GM19023 (cell line): ENCODE results near the gene TUBA4B.
"Not testable (repeated sequence)": the region's sequence is repeated elsewhere in the genome, so short reads cannot be mapped to it uniquely, and the experiment has no call there.

Experiments
- ATAC-seq: cut with Tn5 transposase; IDR thresholded peaks from one replicate; pipeline ENCODE4 v1.9.1; 2021; ENCODE audit warnings: mild to moderate bottlenecking, moderate library complexity; ENCODE audit not compliant: unreplicated experiment

The TUBA4B gene

DNA sequence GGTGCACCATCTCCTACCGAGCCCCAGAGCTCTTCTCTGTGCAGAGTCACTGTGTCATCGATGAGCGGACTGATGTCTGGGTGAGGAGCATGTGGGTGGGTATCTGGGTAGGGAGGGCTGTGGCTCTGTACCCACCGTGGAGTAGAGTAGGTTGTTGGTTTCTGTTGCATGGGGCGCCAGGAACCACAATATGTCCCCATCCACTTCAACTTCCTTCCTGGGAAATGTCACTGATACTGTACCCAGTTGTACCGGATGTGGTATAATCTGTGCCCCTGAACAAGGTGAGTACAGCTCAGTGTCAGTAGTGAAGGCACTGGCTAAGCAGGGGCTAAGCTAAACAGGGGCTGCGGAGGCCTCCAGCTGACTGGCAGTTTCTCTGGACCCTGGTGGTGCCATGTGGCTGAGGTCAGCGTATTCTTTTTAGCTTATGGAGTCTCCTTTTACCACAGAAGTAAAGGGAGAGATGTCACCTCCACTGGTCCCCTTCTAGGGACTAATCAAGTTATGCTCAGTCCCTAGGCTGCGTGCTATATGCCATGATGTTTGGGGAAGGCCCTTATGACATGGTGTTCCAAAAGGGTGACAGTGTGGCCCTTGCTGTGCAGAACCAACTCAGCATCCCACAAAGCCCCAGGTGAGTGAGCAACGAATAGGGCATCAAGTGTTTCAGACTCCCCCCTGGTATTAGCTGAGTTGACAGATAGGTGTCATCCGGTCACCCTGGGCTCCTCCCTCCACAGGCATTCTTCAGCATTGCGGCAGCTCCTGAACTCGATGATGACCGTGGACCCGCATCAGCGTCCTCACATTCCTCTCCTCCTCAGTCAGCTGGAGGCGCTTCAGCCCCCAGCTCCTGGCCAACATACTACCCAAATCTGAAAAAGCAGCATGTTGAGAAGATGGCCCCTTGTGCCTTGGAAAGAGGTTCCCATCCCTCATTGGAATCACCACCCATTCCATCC lies 5.1 kb upstream of the TUBA4B start:
- ATAC-seq = no peak

DNA sequence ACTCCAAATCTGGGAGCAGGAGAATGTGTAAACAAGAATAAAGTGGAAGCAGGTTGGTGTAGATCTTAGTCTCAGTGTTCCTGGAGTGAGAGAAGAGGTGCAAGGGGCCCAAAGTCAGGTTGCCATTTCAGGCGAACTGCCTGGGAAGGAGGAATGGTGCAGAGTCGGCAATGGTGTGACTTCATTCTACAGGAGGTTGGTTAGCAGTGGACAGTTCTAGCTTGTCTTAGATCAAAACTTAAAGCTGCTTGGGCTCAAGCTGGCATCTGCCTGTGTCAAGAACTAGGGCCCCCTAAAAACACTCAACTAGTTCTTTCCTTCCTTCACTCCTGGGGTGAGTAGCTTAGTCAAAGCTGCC lies 4.2 kb upstream of the TUBA4B start:
- no peak for ATAC-seq

DNA sequence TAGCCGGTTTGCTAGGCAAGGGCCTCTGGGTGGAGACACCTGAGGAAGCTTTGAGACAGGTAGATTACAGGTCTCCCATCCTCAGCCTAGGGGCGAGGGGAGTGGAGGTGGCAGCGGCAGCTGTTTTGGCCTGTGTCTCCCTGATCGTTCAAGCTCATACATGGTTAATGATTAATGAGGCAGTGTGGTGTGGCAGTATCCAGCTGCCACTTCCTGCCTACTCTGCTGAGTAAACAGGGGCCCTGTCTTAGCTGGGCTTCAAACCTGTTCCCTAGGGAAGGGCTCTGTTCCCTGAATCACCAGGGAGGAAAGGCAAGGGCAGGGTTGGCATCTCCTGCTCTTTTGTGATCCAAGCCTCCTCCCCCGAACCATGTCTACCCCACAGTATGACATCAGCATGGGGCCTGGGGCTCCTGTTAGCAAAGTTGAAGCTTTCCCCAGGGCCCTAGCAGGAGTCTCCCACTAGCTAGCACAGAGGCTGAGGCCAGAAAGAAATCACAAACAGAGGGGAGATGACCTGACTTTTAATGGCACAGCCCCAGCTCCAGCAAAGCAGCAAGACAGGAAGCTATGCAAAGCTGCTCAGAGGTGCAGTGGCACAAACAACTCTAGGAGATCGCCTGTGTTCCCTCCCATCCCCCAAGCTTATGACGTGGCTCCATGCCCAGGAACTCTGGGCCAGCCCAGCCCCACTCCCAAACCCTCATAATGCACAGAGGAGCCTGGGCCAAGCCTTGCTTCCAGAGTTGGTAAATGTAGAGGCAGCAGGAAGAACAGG lies 3.7 kb upstream of the TUBA4B start:
- peak; percentile 34 for ATAC-seq

DNA sequence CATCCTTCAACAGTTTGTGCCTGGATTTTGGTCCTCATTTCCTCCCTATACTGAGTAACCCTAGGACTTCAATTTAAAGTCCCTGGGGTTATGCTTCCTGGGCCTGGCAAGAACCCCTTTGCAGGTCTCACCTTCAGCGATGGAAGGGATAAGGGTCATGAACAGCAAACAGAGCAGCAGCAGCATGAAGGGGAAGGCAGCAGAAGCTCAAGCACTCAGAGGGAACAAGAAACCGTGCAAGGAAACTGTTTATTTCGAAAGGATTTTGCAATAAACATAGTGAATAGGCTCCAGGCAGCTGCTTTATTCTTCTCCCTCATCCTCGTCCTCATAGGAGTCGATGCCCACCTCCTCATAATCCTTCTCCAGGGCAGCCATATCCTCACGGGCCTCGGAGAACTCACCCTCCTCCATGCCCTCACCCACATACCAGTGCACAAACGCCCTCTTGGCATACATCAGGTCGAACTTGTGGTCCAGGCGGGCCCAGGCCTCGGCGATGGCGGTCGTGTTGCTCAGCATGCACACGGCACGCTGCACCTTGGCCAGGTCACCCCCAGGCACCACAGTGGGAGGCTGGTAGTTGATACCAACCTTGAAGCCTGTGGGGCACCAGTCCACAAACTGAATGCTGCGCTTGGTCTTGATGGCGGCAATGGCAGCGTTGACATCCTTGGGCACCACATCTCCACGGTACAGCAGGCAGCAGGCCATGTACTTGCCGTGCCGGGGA lies 2.8 kb upstream of the TUBA4B start:
- ATAC-seq = no peak

DNA sequence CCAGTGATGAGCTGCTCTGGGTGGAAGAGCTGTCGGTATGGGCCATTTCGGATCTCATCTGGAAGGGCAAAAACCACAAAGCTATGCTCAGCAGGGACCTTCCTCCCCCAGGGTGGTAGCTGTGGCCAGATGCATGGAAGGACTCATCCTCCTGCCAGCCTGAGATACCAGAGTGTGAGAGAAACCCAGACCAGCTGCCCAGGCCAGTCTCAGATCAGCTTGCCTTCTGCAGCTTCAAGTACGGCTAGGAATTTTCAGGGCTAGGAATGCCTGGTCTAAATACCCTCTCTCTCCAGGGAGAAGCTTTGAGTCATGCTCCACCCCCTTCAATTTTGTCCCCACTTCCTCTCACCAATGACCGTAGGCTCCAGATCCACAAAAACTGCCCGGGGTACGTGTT lies 1.4 kb upstream of the TUBA4B start:
- no peak for ATAC-seq

DNA sequence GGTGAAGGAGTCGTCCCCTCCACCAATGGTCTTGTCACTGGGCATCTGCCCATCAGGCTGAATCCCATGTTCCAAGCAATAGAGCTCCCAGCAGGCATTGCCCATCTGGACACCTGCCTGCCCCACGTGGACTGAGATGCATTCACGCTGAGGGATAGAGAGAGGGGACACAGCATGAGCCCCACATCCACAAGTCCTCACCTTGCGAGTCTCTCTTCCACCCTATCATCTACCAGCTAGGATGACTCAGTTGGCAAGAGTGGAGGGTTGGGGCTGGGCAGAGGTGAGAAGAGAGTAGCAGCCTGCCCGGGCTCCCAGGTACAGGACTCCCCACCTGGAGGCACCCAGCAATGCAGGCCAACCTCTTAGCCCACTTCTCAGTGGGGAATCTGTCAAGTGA lies 959 bp upstream of the TUBA4B start:
- no peak for ATAC-seq

DNA sequence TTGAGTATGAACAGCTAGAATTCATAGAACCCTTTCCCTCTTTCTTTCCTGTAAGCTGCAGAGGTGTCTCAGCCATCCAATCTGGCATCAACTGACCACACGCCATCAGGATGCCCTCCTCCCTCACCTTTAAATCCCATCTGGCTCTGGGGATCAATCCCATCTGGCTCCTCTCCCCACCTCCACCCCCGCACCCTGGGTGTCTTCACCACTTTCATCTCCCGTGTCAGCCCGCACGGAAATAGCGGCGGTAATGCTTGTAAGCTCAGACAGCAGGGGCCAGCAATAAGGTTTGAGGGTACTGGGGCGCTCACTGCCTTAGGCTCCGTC lies 508 bp upstream of the TUBA4B start:
- no peak for ATAC-seq

DNA sequence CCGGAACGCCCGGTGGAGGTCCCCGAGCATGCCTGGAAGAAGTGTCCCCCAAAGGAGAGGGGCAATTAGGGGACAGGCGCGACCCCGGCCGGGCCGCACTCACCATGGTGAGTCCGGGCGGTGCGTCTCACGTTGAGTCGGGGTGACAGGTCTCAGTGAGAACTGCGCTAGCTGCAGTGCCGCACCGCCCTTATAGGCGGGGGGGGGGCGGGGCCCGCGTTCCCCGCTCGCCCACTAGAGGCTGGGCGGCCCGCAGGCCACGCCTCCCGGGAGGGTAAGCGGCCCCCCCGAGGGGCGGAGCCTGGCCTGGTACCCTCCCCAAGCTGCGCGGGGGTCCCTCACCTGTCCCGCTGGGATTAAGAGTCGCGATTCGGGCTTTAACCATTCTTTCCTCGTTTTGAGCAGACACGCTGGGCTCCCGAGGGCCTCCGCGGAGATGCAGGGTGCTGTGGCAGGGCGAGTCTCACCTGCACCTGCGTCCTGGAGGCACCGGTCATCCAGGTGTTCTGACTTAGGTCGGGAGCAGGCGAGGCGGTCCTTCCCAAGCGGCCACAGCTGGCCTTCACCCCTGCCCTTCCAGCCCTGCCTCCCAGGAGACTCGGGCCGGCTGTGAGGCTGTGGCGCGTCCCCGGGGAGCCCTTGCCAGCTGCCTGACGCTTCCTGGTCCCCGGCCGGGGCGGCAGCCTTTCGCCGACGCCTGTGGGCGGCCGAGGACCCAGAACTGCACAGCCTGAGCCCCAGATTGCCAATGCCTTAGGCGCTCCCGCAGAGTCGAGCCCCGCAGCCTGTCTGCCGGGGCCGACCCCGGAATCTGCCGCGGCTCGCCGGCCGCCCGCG lies 928 bp downstream of the TUBA4B start, which contains the start of gene TUBA4A:
Gene TUBA4A, minus strand, starts transcription at position 166 of the 837 bp plus-strand sequence. Its CDS starts 60 bp downstream, at position 106.
- ATAC-seq = peak; percentile 51

DNA sequence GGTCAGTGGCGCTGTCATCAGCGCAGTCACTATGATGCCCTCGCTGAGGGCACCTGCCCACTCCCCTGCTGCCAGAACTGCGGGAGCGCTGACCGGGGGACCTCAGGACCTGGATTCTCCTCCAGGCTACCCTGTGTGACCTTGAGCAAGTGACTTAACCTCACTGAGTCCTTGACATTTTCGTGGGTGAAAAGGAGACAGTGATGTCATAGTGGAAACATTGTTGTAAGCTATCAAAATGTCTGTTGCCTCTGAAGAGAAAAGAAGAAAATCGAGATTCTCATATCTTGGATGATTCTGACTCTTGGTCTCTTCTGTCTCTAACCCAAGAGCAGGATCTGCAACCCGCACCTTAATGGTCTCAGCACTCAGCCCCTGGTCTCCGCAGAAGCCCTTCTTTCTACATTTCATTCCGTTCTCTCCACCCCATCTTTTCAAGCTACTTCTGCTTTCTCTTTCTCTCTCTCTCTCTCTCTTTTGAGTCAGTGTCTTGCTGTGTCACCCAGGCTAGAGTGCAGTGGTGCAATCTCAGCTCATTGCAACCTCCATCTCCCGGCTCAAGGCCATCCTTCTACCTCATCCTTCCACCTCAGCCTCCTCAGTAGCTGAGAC lies 1.7 kb downstream of the TUBA4B start:
- peak; percentile 15 for ATAC-seq

DNA sequence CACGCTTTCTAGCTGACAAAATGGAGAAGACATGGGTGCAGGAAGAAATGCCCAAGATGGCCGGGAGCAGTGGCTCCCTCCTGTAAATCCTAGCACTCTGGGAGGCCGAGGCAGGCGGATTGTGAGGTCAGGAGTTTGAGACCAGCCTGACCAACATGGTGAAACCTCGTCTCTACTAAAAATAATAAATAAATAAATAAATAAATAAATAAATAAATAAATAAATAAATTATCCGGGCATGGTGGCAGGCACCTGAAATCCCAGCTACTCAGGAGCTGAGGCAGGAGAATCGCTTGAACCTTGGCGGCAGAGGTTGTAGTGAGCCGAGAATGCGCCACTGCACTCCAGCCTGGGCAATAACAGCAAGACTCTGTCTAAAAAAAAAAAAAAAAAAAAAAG lies 5.9 kb downstream of the TUBA4B start:
- ATAC-seq = not testable (repeated sequence)

DNA sequence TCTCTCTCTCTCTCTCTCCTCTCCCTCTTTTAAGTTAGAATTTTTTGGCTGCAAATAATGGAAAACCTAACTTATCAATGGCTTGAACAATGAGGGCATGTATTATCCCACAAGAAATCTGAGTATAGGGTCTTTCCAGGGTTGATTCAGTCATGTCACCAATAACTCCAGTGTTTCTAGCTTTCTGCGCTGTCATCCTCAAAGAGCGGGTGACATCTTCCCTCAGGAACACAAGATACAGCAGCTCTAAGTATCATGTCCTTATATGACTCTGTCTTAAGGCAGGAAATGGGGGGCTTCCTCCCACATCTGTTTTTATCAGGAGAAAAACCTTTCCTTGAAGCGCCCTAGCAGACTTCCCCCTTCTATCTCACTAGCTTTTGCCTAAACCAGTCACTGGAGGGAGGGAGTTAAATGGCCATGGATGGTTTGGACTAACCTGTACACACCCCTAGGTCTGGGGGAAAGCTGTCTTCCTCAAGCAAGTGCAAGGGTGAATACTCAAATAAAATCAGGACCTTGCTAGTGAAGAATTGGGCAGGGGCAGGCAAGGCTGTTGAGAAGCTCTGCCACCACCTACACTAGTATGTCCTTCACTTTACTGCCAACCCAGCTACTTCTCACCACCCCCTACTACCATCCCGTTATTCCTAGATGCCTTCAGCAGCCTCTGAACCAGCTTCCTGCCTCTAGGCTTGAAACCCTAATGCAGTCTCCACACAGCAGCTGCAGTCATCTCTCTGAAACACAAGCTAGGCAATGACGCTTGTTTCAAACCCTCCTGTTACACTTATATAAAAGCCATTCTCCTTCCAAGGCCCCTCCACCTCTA lies 8.2 kb downstream of the TUBA4B start:
- ATAC-seq = no peak

DNA sequence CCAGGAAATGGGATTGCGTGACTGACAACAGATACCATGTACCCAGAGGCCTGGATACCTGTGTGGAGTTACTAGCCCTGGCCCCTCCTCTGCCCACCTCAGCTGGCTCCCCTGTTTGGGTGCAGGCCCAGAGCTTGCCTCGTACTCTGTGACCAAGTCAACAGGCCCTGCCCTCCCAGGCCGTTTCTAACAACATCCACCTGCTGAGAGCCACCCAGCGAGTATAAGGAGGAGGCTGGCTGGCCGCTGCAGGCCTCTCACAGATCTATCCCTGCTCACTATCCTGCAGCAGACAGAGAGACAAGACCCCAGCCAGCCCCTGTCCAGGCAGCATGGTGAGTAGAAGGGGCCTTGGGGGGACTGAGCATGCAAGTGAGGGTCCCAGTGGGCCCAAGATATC lies 13.2 kb downstream of the TUBA4B start:
- ATAC-seq = no peak

DNA sequence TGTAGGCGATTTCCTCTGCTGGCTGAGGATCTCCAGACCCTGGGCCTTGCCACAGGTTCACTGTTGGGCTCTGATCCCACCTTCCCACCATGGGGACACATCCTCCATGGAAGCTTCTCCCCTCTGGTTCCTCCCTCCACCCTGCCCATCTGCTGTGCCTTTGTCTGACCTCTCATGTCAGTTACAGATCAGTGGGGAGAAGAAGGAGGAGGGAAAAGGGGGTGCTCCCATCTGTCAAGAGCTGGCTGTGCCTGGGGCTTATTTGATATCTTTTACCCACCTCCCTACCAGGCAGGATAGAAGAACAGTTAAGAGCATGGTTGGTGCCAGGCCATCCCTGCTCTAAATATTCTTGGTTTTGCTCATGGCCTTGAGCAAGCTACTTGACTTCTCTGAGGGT lies 13.8 kb downstream of the TUBA4B start:
- ATAC-seq = no peak

DNA sequence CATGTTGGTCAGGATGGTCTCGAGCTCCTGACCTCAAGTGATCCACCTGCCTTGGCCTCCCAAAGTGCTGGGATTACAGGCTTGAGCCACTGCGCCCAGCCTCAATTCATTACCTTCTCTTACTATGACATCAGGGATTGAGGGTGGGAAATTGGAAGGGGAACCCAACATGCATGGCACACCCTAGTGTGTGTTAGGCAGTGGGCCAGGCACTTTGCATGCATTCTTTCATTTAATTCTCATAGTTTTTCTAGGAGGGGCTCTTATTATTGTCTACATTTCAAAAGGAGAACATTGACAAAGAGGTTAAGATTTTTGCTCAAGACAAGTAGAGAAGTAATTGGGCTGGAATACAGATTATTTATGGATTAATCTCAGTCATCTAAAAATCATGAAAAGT lies 15.3 kb downstream of the TUBA4B start:
- no peak for ATAC-seq

DNA sequence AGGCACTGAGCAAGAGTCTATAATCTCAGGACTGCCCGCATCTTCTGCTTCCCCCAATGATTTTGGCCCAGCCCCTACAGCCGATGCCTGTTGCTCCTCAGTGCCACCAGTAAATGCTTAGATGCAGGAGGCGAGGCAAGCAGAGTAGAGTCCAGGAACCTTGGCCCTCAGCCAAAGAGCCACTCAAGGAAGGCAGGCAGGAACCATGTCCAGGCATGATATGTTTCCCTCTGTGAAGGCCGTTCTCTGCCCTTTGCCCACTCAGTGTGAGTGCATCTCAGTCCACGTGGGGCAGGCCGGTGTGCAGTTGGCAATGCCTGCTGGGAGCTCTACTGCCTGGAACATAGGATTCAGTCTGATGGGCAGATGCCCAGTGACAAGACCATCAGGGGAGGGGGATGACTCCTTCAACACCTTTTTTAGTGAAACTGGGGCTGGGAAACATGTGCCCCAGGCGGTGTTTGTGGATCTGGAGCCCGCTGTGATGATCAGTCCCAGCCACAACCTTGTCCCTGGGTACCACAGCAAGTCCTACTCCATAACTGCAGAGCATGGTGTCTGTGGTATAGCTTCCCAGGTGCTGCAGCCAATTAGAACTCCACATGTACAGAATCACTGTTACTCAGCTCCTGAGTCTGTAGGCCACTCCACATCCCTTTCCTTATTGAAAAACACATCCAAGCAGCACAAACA lies 16.5 kb downstream of the TUBA4B start:
- ATAC-seq = no peak

DNA sequence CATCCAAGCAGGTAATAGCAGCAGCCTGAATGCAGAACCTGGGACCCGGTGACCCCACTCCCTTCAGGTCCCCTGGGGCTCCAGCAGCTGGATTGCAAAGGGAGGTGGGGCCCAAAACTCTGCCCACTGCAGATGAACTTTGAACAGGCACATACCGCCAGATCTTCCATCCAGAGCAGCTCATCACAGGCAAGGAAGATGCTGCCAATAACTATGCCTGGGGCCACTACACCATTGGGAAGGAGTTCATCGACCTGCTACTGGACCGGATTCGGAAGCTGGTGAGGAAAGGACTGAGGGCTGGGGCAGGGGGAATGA lies 17.0 kb downstream of the TUBA4B start:
- ATAC-seq = no peak

DNA sequence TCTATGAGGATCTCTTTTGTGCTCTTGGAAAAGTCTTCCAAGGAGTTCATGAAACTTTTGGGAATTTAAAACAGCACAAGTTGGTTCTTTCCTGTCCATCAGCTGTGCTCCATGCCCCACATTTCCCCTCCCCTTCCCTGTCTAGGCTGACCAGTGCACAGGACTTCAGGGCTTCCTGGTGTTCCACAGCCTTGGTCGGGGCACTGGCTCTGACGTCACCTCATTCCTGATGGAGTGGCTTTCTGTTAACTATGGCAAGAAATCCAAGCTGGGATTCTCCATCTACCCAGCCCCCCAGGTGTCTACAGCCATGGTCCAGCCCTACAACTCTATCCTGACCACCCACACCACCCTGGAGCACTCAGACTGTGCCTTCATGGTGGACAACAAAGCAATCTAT lies 18.0 kb downstream of the TUBA4B start:
- ATAC-seq = no peak

DNA sequence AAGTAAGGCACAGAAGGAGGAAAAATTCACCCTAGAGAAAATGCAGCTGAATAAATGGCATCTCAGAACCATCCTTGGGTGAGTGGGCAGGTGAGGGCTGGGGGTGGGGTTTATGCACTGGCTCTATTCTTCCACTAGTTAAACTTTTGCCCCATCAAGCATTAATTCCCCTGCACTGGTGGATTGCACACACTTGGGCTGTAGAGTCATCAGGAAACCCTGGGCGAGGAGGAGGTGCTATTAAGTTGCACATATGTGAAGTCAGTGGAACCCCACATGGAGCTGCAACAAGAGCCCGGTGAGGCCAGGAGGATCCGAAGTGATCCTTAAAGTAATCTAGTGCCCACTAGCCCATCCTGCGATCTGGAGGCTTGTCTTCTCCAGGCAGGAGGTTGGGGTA lies 19.3 kb downstream of the TUBA4B start:
- no peak for ATAC-seq

DNA sequence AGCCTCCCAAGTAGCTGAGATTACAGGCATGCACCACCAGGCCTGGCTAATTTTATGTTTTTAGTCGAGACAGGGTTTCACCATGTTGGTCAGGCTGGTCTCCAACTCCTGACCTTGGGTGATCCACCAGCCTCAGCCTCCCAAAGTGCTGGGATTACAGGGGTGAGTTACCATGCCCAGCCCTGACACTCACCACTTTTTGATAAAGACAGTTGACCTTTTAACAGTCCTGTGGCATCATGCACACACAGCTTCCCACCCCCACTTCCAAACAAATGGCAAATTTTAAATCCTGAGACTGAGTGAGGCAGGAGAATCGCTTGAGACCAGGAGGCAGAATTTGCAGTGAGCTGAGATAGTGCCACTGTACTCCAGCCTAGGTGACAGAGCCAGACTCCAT lies 20.0 kb downstream of the TUBA4B start:
- ATAC-seq = no peak
